IPS-20b (cell line): Measurements from ENCODE around the gene MFSD6L.
A peak's percentile ranks its signal among the peaks of the same experiment; 100 is the strongest.

Source experiments
- H3K27ac ChIP-seq: one replicate; pipeline ENCODE4 v1.5.1; 2013; ENCODE audit warnings: low read length
- H3K27me3 ChIP-seq: 2 replicates; pipeline ENCODE4 v1.6.1; 2013; ENCODE audit warnings: mild to moderate bottlenecking, low read length, inconsistent platforms; ENCODE audit not compliant: insufficient read depth
- H3K36me3 ChIP-seq: 2 replicates; pipeline ENCODE4 v1.6.1; 2013; ENCODE audit warnings: low read depth, mild to moderate bottlenecking, inconsistent platforms, low read length, moderate library complexity; ENCODE audit not compliant: insufficient read depth
- H3K4me1 ChIP-seq: 2 replicates; pipeline ENCODE4 v1.6.1; 2013; ENCODE audit warnings: mild to moderate bottlenecking, control low read depth, inconsistent platforms, low read length, moderate library complexity; ENCODE audit not compliant: insufficient read depth
- H3K4me3 ChIP-seq: 2 replicates; pipeline ENCODE4 v1.5.1; 2013; ENCODE audit warnings: mild to moderate bottlenecking, low read length, inconsistent platforms
- H3K9ac ChIP-seq: 2 replicates; pipeline ENCODE4 v1.6.1; 2013; ENCODE audit warnings: low read depth, mild to moderate bottlenecking, inconsistent platforms, low read length, moderate library complexity
- H3K9me3 ChIP-seq: 2 replicates; pipeline ENCODE4 v1.6.1; 2013; ENCODE audit warnings: mild to moderate bottlenecking, low read depth, low read length, inconsistent platforms; ENCODE audit not compliant: insufficient read depth

Gene MFSD6L

GRCh38 chr17:8799570-8800212 lies 526 bp upstream of the MFSD6L start:
- Histone ChIP-seq H3K27me3 (peaks cover 17% of the 10 kb centered on the region), H3K4me1 (peaks cover 4% of the 10 kb centered on the region; the same call in 1 of the 2 replicates), H3K9me3 (no peaks in the 10 kb centered on the region), H3K27ac (no peak overlapping the region), H3K4me3 (peak overlapping the region; percentile 73), H3K9ac (no peak overlapping the region; the same call in 1 of the 2 replicates), H3K36me3 (no peaks in the 10 kb centered on the region)

- Histone ChIP-seq H3K9me3 (no peaks in the 10 kb centered on the region), H3K27me3 (peaks cover 17% of the 10 kb centered on the region), H3K36me3 (no peaks in the 10 kb centered on the region), H3K4me1 (peaks cover 4% of the 10 kb centered on the region; the same call in 1 of the 2 replicates), H3K9ac (peak overlapping the region; percentile 32; the same call in 1 of the 2 replicates), H3K27ac (no peak overlapping the region), H3K4me3 (peak overlapping the region; percentile 73)
These were observed 854 bp downstream of the MFSD6L start for GRCh38 chr17:8798176-8798845.

GRCh38 chr17:8797621-8798175 lies 1.5 kb downstream of the MFSD6L start:
- H3K9ac ChIP-seq: no peak overlapping the region
- no peaks in the 10 kb centered on the region for H3K36me3 ChIP-seq
- H3K27me3 ChIP-seq: peaks cover 17% of the 10 kb centered on the region
- H3K9me3 ChIP-seq: no peaks in the 10 kb centered on the region
- H3K27ac ChIP-seq: no peak overlapping the region
- H3K4me1 ChIP-seq: peaks cover 4% of the 10 kb centered on the region; the same call in 1 of the 2 replicates
- H3K4me3 ChIP-seq: no peak overlapping the region

- peaks cover under 1% of the 10 kb centered on the region; the same call in 1 of the 2 replicates for H3K4me1 ChIP-seq
- H3K9me3 ChIP-seq: peaks cover 11% of the 10 kb centered on the region
- H3K27ac ChIP-seq: no peak overlapping the region
- H3K27me3 ChIP-seq: peaks cover 14% of the 10 kb centered on the region
- no peak overlapping the region for H3K4me3 ChIP-seq
- no peak overlapping the region for H3K9ac ChIP-seq
- H3K36me3 ChIP-seq: no peaks in the 10 kb centered on the region
These were observed 4.5 kb downstream of the MFSD6L start for GRCh38 chr17:8794636-8795035.

- Histone ChIP-seq H3K9ac (no peak overlapping the region), H3K4me3 (no peak overlapping the region), H3K27me3 (peaks cover 10% of the 10 kb centered on the region), H3K4me1 (no peaks in the 10 kb centered on the region), H3K27ac (no peak overlapping the region), H3K9me3 (peaks cover 11% of the 10 kb centered on the region), H3K36me3 (no peaks in the 10 kb centered on the region)
These were observed 5.5 kb downstream of the MFSD6L start for GRCh38 chr17:8793649-8794048.

GRCh38 chr17:8792646-8793045 lies 6.5 kb downstream of the MFSD6L start:
- Histone ChIP-seq H3K9me3 (peaks cover 11% of the 10 kb centered on the region), H3K9ac (no peak overlapping the region), H3K27me3 (no peaks in the 10 kb centered on the region), H3K4me1 (no peaks in the 10 kb centered on the region), H3K27ac (no peak overlapping the region), H3K36me3 (no peaks in the 10 kb centered on the region), H3K4me3 (no peak overlapping the region)

GRCh38 chr17:8791910-8792270 lies 7.3 kb downstream of the MFSD6L start:
- Histone ChIP-seq H3K27ac (no peak overlapping the region), H3K36me3 (no peaks in the 10 kb centered on the region), H3K4me1 (no peaks in the 10 kb centered on the region), H3K9ac (no peak overlapping the region), H3K9me3 (peaks cover 11% of the 10 kb centered on the region), H3K4me3 (no peak overlapping the region), H3K27me3 (no peaks in the 10 kb centered on the region)

GRCh38 chr17:8791248-8791909 lies 7.8 kb downstream of the MFSD6L start:
- no peak overlapping the region for H3K9ac ChIP-seq
- H3K4me1 ChIP-seq: no peaks in the 10 kb centered on the region
- no peaks in the 10 kb centered on the region for H3K27me3 ChIP-seq
- no peak overlapping the region for H3K27ac ChIP-seq
- H3K9me3 ChIP-seq: peaks cover 11% of the 10 kb centered on the region
- no peaks in the 10 kb centered on the region for H3K36me3 ChIP-seq
- no peak overlapping the region for H3K4me3 ChIP-seq

- H3K27me3 ChIP-seq: no peaks in the 10 kb centered on the region
- peaks cover 11% of the 10 kb centered on the region for H3K9me3 ChIP-seq
- H3K4me1 ChIP-seq: no peaks in the 10 kb centered on the region
- H3K4me3 ChIP-seq: no peak overlapping the region
- H3K36me3 ChIP-seq: no peaks in the 10 kb centered on the region
- no peak overlapping the region for H3K27ac ChIP-seq
- no peak overlapping the region for H3K9ac ChIP-seq
These were observed 9.4 kb downstream of the MFSD6L start for GRCh38 chr17:8789743-8790142.

- Histone ChIP-seq H3K9me3 (peaks cover 11% of the 10 kb centered on the region), H3K4me1 (no peaks in the 10 kb centered on the region), H3K4me3 (no peak overlapping the region), H3K36me3 (no peaks in the 10 kb centered on the region), H3K27ac (no peak overlapping the region), H3K9ac (no peak overlapping the region), H3K27me3 (no peaks in the 10 kb centered on the region)
These were observed 10.2 kb downstream of the MFSD6L start for GRCh38 chr17:8788998-8789397.

GRCh38 chr17:8785547-8786413 lies 13.4 kb downstream of the MFSD6L start:
- H3K4me1 ChIP-seq: peaks cover 9% of the 10 kb centered on the region; the same call in 1 of the 2 replicates
- H3K9me3 ChIP-seq: no peaks in the 10 kb centered on the region
- H3K4me3 ChIP-seq: no peak overlapping the region
- H3K9ac ChIP-seq: no peak overlapping the region
- H3K36me3 ChIP-seq: no peaks in the 10 kb centered on the region
- H3K27me3 ChIP-seq: no peaks in the 10 kb centered on the region
- no peak overlapping the region for H3K27ac ChIP-seq
